HG03064 (cell line): ENCODE results near the gene BRD2.

Experiments used
- ATAC-seq: cut with Tn5 transposase; IDR thresholded peaks from one replicate; pipeline ENCODE4 v1.9.1; 2021; ENCODE audit warnings: low read depth; ENCODE audit not compliant: unreplicated experiment

BRD2 gene

GRCh38 chr6:32947552-32948465 is 20.6 kb upstream of the BRD2 start:
- ATAC-seq = no peak

GRCh38 chr6:32949113-32949512 is 19.3 kb upstream of the BRD2 start:
- ATAC-seq = no peak

- ATAC-seq = no peak
Observed at GRCh38 chr6:32950010-32950409, 18.4 kb upstream of the BRD2 start.

GRCh38 chr6:32950449-32950848 is 17.9 kb upstream of the BRD2 start:
- ATAC-seq = no peak

- ATAC-seq = peak; percentile 71
Observed at GRCh38 chr6:32952817-32953739, 15.3 kb upstream of the BRD2 start, which contains the start of gene HLA-DMA. TSS of gene HLA-DMA (minus strand) at chr6:32953097. CDS start at chr6:32953036, 61 bp downstream.

GRCh38 chr6:32953775-32954174 is 14.6 kb upstream of the BRD2 start:
- ATAC-seq = no peak

GRCh38 chr6:32954267-32954666 is 14.1 kb upstream of the BRD2 start:
- ATAC-seq = no peak

- ATAC-seq = no peak
Observed at GRCh38 chr6:32954986-32955802, 13.2 kb upstream of the BRD2 start.

GRCh38 chr6:32956176-32956575 is 12.2 kb upstream of the BRD2 start:
- no peak for ATAC-seq

GRCh38 chr6:32960563-32960962 is 7.8 kb upstream of the BRD2 start:
- ATAC-seq = no peak

GRCh38 chr6:32962213-32962826 is 6.1 kb upstream of the BRD2 start:
- ATAC-seq = no peak

GRCh38 chr6:32963866-32964265 is 4.5 kb upstream of the BRD2 start:
- ATAC-seq = no peak

GRCh38 chr6:32964776-32965175 is 3.6 kb upstream of the BRD2 start:
- ATAC-seq = no peak

GRCh38 chr6:32967151-32968091 is 973 bp upstream of the BRD2 start:
- no peak for ATAC-seq

GRCh38 chr6:32968867-32969684 is 682 bp downstream of the BRD2 start:
- no peak for ATAC-seq

GRCh38 chr6:32969685-32970412 is 1.5 kb downstream of the BRD2 start:
- no peak for ATAC-seq
